HEK293 (cell line): ENCODE results near the gene GCNT2.

Source experiments
- PBX3 ChIP-seq: sonication (generic); formaldehyde crosslinking; IDR thresholded peaks from 2 replicates; pipeline ENCODE4 v1.8.1; 2022; ENCODE audit warnings: mild to moderate bottlenecking, moderate library complexity, missing genetic modification reagents
- TRIM28 ChIP-seq: IDR thresholded peaks from 2 replicates; pipeline ENCODE4 v1.6.1; 2011; ENCODE audit warnings: low read length, control low read depth, borderline replicate concordance
- ZNF311 ChIP-seq: fragments of 450-650 bp; formaldehyde crosslinking; IDR thresholded peaks from 2 replicates; pipeline ENCODE4 v1.5.1; 2017; ENCODE audit warnings: missing biosample characterization, missing genetic modification characterization, borderline replicate concordance
- ZNF701 ChIP-seq: fragments of 450-650 bp; formaldehyde crosslinking; IDR thresholded peaks from 2 replicates; pipeline ENCODE4 v1.5.1; 2016; ENCODE audit warnings: missing biosample characterization, missing genetic modification characterization
- TF ChIP-seq, protein P1 (sequence below): fragments of 450-650 bp; formaldehyde crosslinking; IDR thresholded peaks from 2 replicates; pipeline ENCODE4 v1.5.1; 2016; ENCODE audit warnings: missing biosample characterization, missing genetic modification characterization

DNA sequence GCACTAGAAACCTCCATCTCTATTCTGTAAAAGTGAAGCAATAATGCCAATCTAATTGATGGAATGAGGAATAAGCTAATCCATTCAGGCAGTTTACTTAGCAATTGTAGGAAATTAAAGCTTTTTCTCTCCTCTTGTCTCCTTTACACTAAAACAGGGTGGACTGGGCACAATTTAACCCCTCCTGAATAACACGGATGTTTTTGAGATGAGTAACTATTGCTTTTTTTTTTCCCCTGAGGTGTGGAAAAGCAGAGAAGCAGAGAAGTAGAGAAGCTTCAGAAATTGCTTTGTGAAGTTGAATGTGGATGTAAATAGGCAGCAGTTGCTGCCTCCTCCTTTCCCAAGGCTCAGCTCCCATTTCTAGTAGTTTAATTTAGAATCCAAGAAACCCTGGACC is 40.0 kb upstream of the GCNT2 start:
- TF ChIP-seq TRIM28, result no peak
- no peak for TF ChIP-seq ZNF701
- TF ChIP-seq, protein P1, sequence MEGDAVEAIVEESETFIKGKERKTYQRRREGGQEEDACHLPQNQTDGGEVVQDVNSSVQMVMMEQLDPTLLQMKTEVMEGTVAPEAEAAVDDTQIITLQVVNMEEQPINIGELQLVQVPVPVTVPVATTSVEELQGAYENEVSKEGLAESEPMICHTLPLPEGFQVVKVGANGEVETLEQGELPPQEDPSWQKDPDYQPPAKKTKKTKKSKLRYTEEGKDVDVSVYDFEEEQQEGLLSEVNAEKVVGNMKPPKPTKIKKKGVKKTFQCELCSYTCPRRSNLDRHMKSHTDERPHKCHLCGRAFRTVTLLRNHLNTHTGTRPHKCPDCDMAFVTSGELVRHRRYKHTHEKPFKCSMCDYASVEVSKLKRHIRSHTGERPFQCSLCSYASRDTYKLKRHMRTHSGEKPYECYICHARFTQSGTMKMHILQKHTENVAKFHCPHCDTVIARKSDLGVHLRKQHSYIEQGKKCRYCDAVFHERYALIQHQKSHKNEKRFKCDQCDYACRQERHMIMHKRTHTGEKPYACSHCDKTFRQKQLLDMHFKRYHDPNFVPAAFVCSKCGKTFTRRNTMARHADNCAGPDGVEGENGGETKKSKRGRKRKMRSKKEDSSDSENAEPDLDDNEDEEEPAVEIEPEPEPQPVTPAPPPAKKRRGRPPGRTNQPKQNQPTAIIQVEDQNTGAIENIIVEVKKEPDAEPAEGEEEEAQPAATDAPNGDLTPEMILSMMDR (tag by site-specific recombination), result no peak
- TF ChIP-seq ZNF311, result no peak
- TF ChIP-seq PBX3 (CRISPR knock-in tag), result no peak
